Endothelial cell of umbilical vein (primary cell): ENCODE data around the gene MRM1. TPM values are rescaled to one million over a fixed set of nuclear protein-coding genes. Genes with fewer than 3 reads are reported as not detected.

ENCODE experiments used
- BruUV-seq: library from RNA; stranded (reverse); fragments of 400-500 nt; replicated peaks from 2 replicates; lab custom pipeline; 2021; lab: Mats Ljungman, UMichigan
- CTCF ChIA-PET: fragments of 300-600, 350-600 bp; sonication (Branson Sonifier 250); formaldehyde crosslinking; loops from one replicate; lab custom pipeline; 2021; ENCODE audit warnings: antibody characterized with exemption, inconsistent platforms; lab: Charles Lee
- POLR2A ChIA-PET: fragments of 300-600, 350-600 bp; sonication (Branson Sonifier 250); formaldehyde crosslinking; loops from one replicate; lab custom pipeline; 2021; ENCODE audit warnings: antibody characterized with exemption, inconsistent platforms; lab: Charles Lee
- DNase-seq: peaks from one replicate; pipeline ENCODE4 v3.0.0-alpha.2; 2011; ENCODE audit warnings: low read depth, low spot score
- FAIRE-seq: peaks from 2 replicates; lab custom pipeline; 2011; peaks lifted over from hg19 to GRCh38; lab: Jason Lieb, UNC
- H2AFZ ChIP-seq: 2 replicates; pipeline ENCODE4 v1.6.0; 2012; ENCODE audit warnings: low read depth, low read length, control low read depth, inconsistent platforms
- H3K27ac ChIP-seq: 2 replicates; pipeline ENCODE4 v1.5.1; 2011; ENCODE audit warnings: low read depth, mild to moderate bottlenecking, control low read depth, low read length, moderate library complexity; ENCODE audit not compliant: insufficient read depth
- H3K27me3 ChIP-seq, 2 experiments: 2 replicates each; pipeline versions ENCODE4 v1.6.0 to v1.6.1; 2011; ENCODE audit warnings: low read length in 2 of 2, mixed read lengths in 1 of 2; ENCODE audit not compliant: control insufficient read depth in 2 of 2, insufficient read depth in 2 of 2
- H3K36me3 ChIP-seq, 2 experiments: 2 replicates in 1 of 2; 3 replicates in 1 of 2; pipeline ENCODE4 v1.5.1; 2011; ENCODE audit warnings: low read length in 2 of 2, mild to moderate bottlenecking in 1 of 2, moderate library complexity in 1 of 2; ENCODE audit not compliant: control insufficient read depth in 2 of 2, insufficient read depth in 2 of 2; ENCODE audit errors: extremely low read depth in 1 of 2
- H3K4me1 ChIP-seq: 3 replicates; pipeline ENCODE4 v1.5.1; 2011; ENCODE audit warnings: mild to moderate bottlenecking, low read length; ENCODE audit not compliant: control insufficient read depth, insufficient read depth; ENCODE audit errors: extremely low read depth
- H3K4me2 ChIP-seq: 2 replicates; pipeline ENCODE4 v1.6.1; 2011; ENCODE audit warnings: low read length, control low read depth, mixed read lengths; ENCODE audit not compliant: insufficient read depth
- H3K4me3 ChIP-seq, 3 experiments: fragments of 200-600 bp in 1 of 3; sonication (generic), shearing (Covaris generic) in 1 of 3; replicated peaks in 1 of 3; 2 replicates each; pipeline ENCODE4 v1.5.1; 2011 to 2016; ENCODE audit warnings: control low read depth in 3 of 3, low read length in 3 of 3, mild to moderate bottlenecking in 2 of 3, inconsistent platforms in 1 of 3, low read depth in 1 of 3, moderate library complexity in 1 of 3; ENCODE audit not compliant: insufficient read depth in 1 of 3
- H3K79me2 ChIP-seq: 2 replicates; pipeline ENCODE4 v1.6.0; 2012; ENCODE audit warnings: low read length, inconsistent platforms; ENCODE audit not compliant: control insufficient read depth, insufficient read depth
- H3K9ac ChIP-seq: replicated peaks from 2 replicates; pipeline ENCODE3; 2011; ENCODE audit warnings: low read length, control low read depth; ENCODE audit not compliant: insufficient read depth; ENCODE audit errors: extremely low read depth
- H3K9me1 ChIP-seq: replicated peaks from 3 replicates; pipeline ENCODE4 v1.6.0; 2011; ENCODE audit warnings: mild to moderate bottlenecking, low read length; ENCODE audit not compliant: control insufficient read depth, insufficient read depth; ENCODE audit errors: extremely low read depth
- H3K9me3 ChIP-seq: replicated peaks from 2 replicates; pipeline ENCODE4 v1.5.1; 2012; ENCODE audit warnings: low read length, inconsistent platforms; ENCODE audit not compliant: control insufficient read depth, insufficient read depth
- H4K20me1 ChIP-seq: replicated peaks from 2 replicates; pipeline ENCODE3; 2011; ENCODE audit warnings: mild to moderate bottlenecking, low read length; ENCODE audit not compliant: control insufficient read depth, insufficient read depth; ENCODE audit errors: extremely low read depth
- EZH2 ChIP-seq: IDR thresholded peaks from 2 replicates; pipeline ENCODE4 v1.6.1; 2012; ENCODE audit warnings: borderline replicate concordance, low read depth, mild to moderate bottlenecking, moderate library complexity, low read length, inconsistent platforms; ENCODE audit not compliant: severe bottlenecking
- FOS ChIP-seq: IDR thresholded peaks from 2 replicates; pipeline ENCODE4 v1.6.1; 2011; ENCODE audit warnings: mild to moderate bottlenecking, low read length, moderate library complexity, borderline replicate concordance; ENCODE audit not compliant: insufficient read depth
- GATA2 ChIP-seq: IDR thresholded peaks from 2 replicates; pipeline ENCODE4 v1.7.0; 2011; ENCODE audit warnings: low read depth, mild to moderate bottlenecking, moderate library complexity, mixed read lengths, low read length; ENCODE audit not compliant: insufficient read length, insufficient read depth
- JUN ChIP-seq: IDR thresholded peaks from 2 replicates; pipeline ENCODE4 v1.6.1; 2011; ENCODE audit warnings: borderline replicate concordance, low read depth; ENCODE audit not compliant: insufficient read length, insufficient read depth
- MYC ChIP-seq: IDR thresholded peaks from one replicate; pipeline ENCODE4 v1.6.1; 2011; ENCODE audit warnings: mild to moderate bottlenecking, low read depth, low read length
- POLR2A ChIP-seq: IDR thresholded peaks from 2 replicates; pipeline ENCODE4 v1.6.1; 2012; ENCODE audit warnings: low read depth, mild to moderate bottlenecking, control low read depth, low read length
- POLR2AphosphoS5 ChIP-seq: IDR thresholded peaks from 2 replicates; pipeline ENCODE4 v1.6.1; 2012; ENCODE audit warnings: low read depth, mild to moderate bottlenecking, control low read depth, low read length, moderate library complexity; ENCODE audit not compliant: insufficient read depth
- dilution Hi-C: fragments of 300-500 bp; cut with MboI; formaldehyde crosslinking; loops from one replicate; pipeline ENCODE4 v1.15.0; 2019; ENCODE audit warnings: low sequenced_read_pairs; ENCODE audit not compliant: extremely low pct_ligation_motif_present
- intact Hi-C: fragments of 100-400 bp; cut with micrococcal nuclease; formaldehyde crosslinking; loops from one replicate; pipeline ENCODE4 v1.10.0; 2022
- polyA plus RNA-seq, 4 experiments: library from polyadenylated mRNA; depleted of rRNA in 3 of 4; stranded (reverse) in 3 of 4; unstranded in 1 of 4; fragments of >200 nt; gene quantifications; 2 replicates each; pipeline versions ENCODE4 v1.2.1 to v1.2.3, GENCODE V29; 2011 to 2012; ENCODE audit warnings: missing spikeins in 1 of 4
- total RNA-seq: library from RNA; stranded (reverse); gene quantifications from 2 replicates; pipeline ENCODE4 v1.2.3, GENCODE V29; 2021
- TF ChIP-seq, protein P1 (sequence below), 2 donors: IDR thresholded peaks; 1 replicate in 1 of 2; 2 replicates in 1 of 2; pipeline ENCODE4 v1.5.1; 2011; ENCODE audit warnings: low read length in 2 of 2, mild to moderate bottlenecking in 2 of 2, moderate library complexity in 2 of 2, control low read depth in 1 of 2, inconsistent platforms in 1 of 2, low read depth in 1 of 2; ENCODE audit not compliant: insufficient read depth in 1 of 2; ENCODE audit errors: extremely low read depth in 1 of 2
- TF ChIP-seq, protein P2 (sequence below): IDR thresholded peaks from 2 replicates; pipeline ENCODE4 v1.6.1; 2011; ENCODE audit not compliant: insufficient read depth, insufficient read length

MRM1 gene
- total and polyA plus RNA-seq, 2 donors (not counting 3 experiments of a cell fraction or from before 2014, with no cell fraction given) = 3.7 to 5.9 TPM

GRCh38 chr17:36586138-36586537, 15.2 kb upstream of the MRM1 start:
- no peak for TF ChIP-seq POLR2A
- TF ChIP-seq FOS = no peak
- TF ChIP-seq, protein P1, sequence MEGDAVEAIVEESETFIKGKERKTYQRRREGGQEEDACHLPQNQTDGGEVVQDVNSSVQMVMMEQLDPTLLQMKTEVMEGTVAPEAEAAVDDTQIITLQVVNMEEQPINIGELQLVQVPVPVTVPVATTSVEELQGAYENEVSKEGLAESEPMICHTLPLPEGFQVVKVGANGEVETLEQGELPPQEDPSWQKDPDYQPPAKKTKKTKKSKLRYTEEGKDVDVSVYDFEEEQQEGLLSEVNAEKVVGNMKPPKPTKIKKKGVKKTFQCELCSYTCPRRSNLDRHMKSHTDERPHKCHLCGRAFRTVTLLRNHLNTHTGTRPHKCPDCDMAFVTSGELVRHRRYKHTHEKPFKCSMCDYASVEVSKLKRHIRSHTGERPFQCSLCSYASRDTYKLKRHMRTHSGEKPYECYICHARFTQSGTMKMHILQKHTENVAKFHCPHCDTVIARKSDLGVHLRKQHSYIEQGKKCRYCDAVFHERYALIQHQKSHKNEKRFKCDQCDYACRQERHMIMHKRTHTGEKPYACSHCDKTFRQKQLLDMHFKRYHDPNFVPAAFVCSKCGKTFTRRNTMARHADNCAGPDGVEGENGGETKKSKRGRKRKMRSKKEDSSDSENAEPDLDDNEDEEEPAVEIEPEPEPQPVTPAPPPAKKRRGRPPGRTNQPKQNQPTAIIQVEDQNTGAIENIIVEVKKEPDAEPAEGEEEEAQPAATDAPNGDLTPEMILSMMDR (IDR thresholded peaks at IDR 0.05; ENCODE audit: extremely low read depth in 1 of 2, insufficient read depth in 1 of 2, low read depth in 1 of 2, low read length in 2 of 2) = no peak
- no peak for TF ChIP-seq GATA2
- TF ChIP-seq JUN = no peak
- no peak for TF ChIP-seq POLR2AphosphoS5
- no peak for TF ChIP-seq EZH2
- TF ChIP-seq MYC = no peak
- TF ChIP-seq, protein P2, sequence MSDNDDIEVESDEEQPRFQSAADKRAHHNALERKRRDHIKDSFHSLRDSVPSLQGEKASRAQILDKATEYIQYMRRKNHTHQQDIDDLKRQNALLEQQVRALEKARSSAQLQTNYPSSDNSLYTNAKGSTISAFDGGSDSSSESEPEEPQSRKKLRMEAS = no peak

More at GRCh38 chr17:36586138-36586537, 15.2 kb upstream of the MRM1 start:
- H3K4me1 ChIP-seq = peaks cover under 1% of the 10 kb centered on the region
- POLR2A ChIA-PET = no interaction called here
- no peak overlapping the region for H3K27ac ChIP-seq
- no peak overlapping the region for H3K4me3 ChIP-seq
- no peaks in the 10 kb centered on the region for H3K9me1 ChIP-seq
- DNase-seq (no peak), FAIRE-seq (no peak)
- peaks cover 19 to 29% of the 10 kb centered on the region in 2 experiments for H3K36me3 ChIP-seq
- H2AFZ ChIP-seq = no peak overlapping the region
- H4K20me1 ChIP-seq = no peaks in the 10 kb centered on the region
- dilution Hi-C loops (no loop called here), intact Hi-C loops (no loop called here)
- CTCF ChIA-PET = interaction anchor here (1.5 kb wide), 1 partner anchor 17 kb away, joined by 4 read pairs; no protein-coding TSS in a partner anchor
- no peaks in the 10 kb centered on the region for H3K9me3 ChIP-seq
- H3K27me3 ChIP-seq = no peaks in the 10 kb centered on the region
- BruUV-seq = no TSS peak
- H3K79me2 ChIP-seq = peaks cover 3% of the 10 kb centered on the region
- H3K9ac ChIP-seq = no peak overlapping the region
- no peak overlapping the region for H3K4me2 ChIP-seq
